ENCODE data around the gene CEP104. TPM values are rescaled to one million over a fixed set of nuclear protein-coding genes. Genes with fewer than 3 reads are reported as not detected.

The CEP104 gene
- total RNA-seq, 1 experiment from 2014 or later: 44.1 TPM

GRCh38 chr1:3820316-3820715, 36.7 kb downstream of the CEP104 start:
- H3K27ac ChIP-seq (ENCODE audit: low read depth, low read length): no peak overlapping the region
- no peak for TF ChIP-seq ELF1 (IDR thresholded peaks at IDR 0.05; ENCODE audit: borderline replicate concordance, low read depth)
- no peak for TF ChIP-seq MAX (IDR thresholded peaks at IDR 0.05)
- no peak for TF ChIP-seq RAD21 (IDR thresholded peaks at IDR 0.05; ENCODE audit: low read depth)
- no peak for TF ChIP-seq SIN3A (IDR thresholded peaks at IDR 0.05; ENCODE audit: low read depth)
- no peak for TF ChIP-seq SP1 (IDR thresholded peaks at IDR 0.05; ENCODE audit: low read depth)
- no peak for TF ChIP-seq ZFX (IDR thresholded peaks at IDR 0.05)
- no peak for TF ChIP-seq EZH2 (IDR thresholded peaks at IDR 0.05)
- TF ChIP-seq JUND (IDR thresholded peaks at IDR 0.05): no peak
- TF ChIP-seq CTCF (IDR thresholded peaks at IDR 0.05 in 2 of 3, conservative IDR thresholded peaks at IDR 0.05 in 1 of 3; ENCODE audit: borderline replicate concordance in 1 of 3, insufficient read depth in 1 of 3, low read depth in 2 of 3, low read length in 2 of 3): no peak
- no peak for TF ChIP-seq EGR1 (IDR thresholded peaks at IDR 0.05; ENCODE audit: low read depth)
- no peak for TF ChIP-seq TCF7L2 (IDR thresholded peaks at IDR 0.05; ENCODE audit: borderline replicate concordance, extremely low read depth, insufficient read depth, insufficient read length)
- TF ChIP-seq ZBTB33 (IDR thresholded peaks at IDR 0.05; ENCODE audit: extremely low read depth, insufficient replicate concordance, low read length): no peak
- TF ChIP-seq REST (IDR thresholded peaks at IDR 0.05; ENCODE audit: low read depth): no peak
- TF ChIP-seq ATF3 (IDR thresholded peaks at IDR 0.05): no peak
- TF ChIP-seq SRF (IDR thresholded peaks at IDR 0.05; ENCODE audit: low read depth): no peak
- TF ChIP-seq POLR2A (IDR thresholded peaks at IDR 0.05; ENCODE audit: borderline replicate concordance, extremely low read depth, insufficient read depth, insufficient read length): no peak
- no peak for TF ChIP-seq POLR2AphosphoS5 (IDR thresholded peaks at IDR 0.05; ENCODE audit: low read depth, low read length)
- no peak for TF ChIP-seq CEBPB (IDR thresholded peaks at IDR 0.05; ENCODE audit: low read depth)
- no peak for TF ChIP-seq ZNF274 (IDR thresholded peaks at IDR 0.05; ENCODE audit: low read depth, low read length)
- no peak for TF ChIP-seq CBX3 (IDR thresholded peaks at IDR 0.05; ENCODE audit: low read depth)
- no peak overlapping the region for H2AFZ ChIP-seq (ENCODE audit: low read depth, low read length, poor library complexity, severe bottlenecking)
- POLR2A ChIA-PET: no interaction called here
- CTCF ChIA-PET: no interaction called here
- H3K36me3 ChIP-seq (ENCODE audit: control insufficient read depth in 1 of 2, insufficient read depth in 2 of 2, low read length in 2 of 2): no peaks in the 10 kb centered on the region; a peak in 1 of 4 replicates
- DNase-seq (ENCODE audit: low read depth, low spot score) (no peak), ATAC-seq (no peak)
- no peak overlapping the region for H3K9ac ChIP-seq (ENCODE audit: low read length)
- H3K4me3 ChIP-seq (replicated peaks in 1 of 2; ENCODE audit: low read depth in 1 of 2, low read length in 2 of 2): no peak overlapping the region
- intact Hi-C loops (cut with micrococcal nuclease): no loop called here
- no peaks in the 10 kb centered on the region for H4K20me1 ChIP-seq (ENCODE audit: insufficient read depth)
- H3K9me2 ChIP-seq (ENCODE audit: insufficient read depth): no peaks in the 10 kb centered on the region
- H3K4me1 ChIP-seq (ENCODE audit: control insufficient read depth in 1 of 2, insufficient read depth in 2 of 2, low read length in 2 of 2): no peaks in the 10 kb centered on the region
- no peaks in the 10 kb centered on the region for H3K9me3 ChIP-seq (ENCODE audit: control insufficient read depth in 1 of 2, insufficient read depth in 1 of 2, low read depth in 1 of 2, low read length in 2 of 2)
- H3K79me2 ChIP-seq (ENCODE audit: insufficient read depth, low read length): no peaks in the 10 kb centered on the region
- no TSS peak for BruUV-seq (replicated peaks)
- H3K4me2 ChIP-seq (ENCODE audit: low read length): no peak overlapping the region
- H3K27me3 ChIP-seq (ENCODE audit: insufficient read depth, low read length): no peaks in the 10 kb centered on the region
- RAD21 ChIA-PET (ENCODE audit: low non-redundant PET in 1 of 2, low total read pairs in 2 of 2, uncharacterized antibody in 2 of 2, unreplicated experiment in 2 of 2): no interaction called here

All from HCT116 (cell line).